Measurements from ENCODE around the gene FGL2.
"Not testable (repeated sequence)": the region's sequence is repeated elsewhere in the genome, so short reads cannot be mapped to it uniquely, and the experiment has no call there.

FGL2 gene

DNA sequence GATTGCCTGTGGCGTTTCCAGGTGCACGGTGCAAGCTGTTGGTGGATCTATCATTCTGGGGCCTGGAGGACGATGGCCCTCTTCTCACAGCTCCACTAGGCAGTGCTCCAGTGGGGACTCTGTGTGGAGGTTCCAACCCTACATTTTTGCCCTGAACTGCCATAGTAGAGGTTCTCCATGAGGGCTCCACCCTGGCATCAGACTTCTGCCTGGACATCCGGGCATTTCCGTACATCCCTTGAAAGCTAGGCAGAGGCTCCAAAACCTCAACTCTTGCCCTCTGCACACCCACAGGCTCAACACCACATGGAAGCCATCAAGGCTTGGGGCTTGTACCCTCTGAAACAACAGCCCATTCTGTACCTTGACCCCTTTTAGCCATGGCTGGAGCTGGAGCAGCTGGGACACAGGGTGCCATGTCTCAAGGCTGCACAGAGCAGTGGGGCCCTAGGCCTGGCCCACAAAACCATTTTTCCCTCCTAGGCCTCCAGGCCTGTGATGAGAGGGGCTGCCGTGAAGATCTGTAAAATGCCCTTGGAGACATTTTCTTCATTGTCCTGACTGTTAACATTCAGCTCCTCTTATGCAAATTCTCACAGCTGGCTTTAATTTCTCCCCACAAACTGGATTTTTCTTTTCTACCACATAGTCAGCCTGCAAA is 10.0 kb upstream of the FGL2 start:
- DNase-seq, result no peak

- peak; percentile 25 for DNase-seq
Observed at GRCh38 chr7:77208416-77208815, 8.8 kb upstream of the FGL2 start.

DNA sequence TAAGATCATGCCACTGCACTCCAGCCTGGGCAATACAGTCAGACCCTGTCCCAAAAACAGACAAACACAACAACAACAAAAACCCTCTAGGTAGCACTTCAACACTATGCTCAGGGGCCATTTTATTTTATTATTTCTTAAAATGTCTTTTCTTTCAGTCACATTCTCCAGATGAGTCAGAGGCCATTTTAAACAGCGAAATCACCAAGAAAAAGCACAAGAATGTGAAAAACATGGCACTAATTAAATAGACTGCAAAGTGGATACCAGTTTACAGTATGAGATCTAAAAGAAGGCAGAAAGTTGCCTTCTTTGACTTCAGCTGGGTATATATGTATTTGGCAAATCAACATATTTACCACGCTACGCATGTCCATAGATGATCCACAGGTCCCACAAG is 6.1 kb upstream of the FGL2 start:
- DNase-seq, result no peak

DNA sequence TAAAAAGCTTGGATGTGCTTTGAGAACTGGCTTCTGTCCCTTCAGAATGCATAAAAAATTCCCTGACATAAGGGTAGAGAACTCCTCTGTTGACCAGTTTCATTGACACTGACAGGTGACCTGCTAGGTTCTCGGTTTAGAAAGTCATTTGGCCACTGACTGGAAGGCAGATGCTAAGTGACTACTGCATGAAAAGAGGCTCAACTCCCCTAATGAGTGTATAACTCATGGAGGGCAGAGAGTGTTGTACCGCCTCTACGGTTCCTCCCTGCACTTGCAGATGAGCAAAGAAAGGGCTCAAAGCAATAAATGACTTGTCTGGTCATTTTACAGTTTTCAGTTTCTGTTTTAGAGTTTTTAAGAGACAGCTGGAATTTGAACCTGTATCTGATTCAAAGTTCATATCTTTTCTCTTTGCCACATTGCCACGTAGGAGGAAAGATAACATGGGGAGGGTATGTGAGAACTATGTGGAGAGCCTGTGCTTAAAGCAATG is 2.9 kb upstream of the FGL2 start:
- DNase-seq, result no peak

DNA sequence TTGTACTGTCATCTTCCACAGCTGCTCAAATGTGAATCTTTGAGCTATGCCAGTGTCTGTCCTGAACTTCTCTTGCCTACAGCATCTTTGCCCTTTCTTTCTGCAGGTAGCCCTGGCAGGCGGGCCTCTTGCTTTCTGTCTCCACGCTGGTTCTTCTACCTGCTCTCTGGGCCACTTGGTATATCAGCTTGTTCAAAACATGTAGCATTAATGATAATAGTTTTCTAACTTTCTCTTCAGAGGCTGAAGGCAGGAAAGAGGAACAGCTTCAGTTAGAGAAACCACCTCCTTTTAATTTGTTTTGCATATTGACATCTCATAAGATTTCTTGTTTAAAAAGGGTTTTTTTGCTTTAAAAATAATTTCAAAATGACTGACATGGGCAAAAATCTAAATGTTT is 923 bp upstream of the FGL2 start:
- DNase-seq, result peak; percentile 33

- no peak for DNase-seq
Observed at GRCh38 chr7:77197141-77197540, 2.5 kb downstream of the FGL2 start.

DNA sequence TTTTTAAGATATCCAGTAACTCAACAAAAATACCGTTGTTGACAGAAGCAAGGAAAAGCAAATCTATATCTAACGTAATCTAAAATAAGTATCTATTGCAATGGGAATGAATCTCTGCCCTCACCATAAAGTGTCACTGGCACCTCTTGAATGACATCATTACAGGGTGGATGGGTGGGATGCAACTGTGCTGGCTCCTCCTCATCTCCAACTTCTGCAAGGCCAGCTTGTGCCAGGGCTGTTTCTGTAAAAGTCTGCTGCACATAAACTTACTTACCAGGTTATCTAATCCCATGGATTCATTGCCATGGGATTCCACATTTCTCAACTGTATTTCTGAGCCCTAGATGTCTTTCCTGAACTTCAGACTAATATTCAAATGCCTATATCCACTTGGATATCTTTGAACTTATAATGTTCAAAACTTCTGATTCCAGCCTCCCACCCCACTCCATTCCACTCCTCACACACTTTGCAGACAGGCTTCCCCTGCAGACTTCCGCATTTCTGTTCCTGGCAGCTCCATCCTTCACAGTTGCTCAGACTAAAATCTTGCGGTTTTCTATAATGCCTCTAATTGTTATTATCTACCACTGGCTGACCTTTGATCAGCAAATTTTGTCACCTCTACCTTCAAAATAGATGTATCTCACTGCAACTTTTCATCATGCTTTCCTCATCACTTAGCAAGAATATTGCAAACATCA is 10.7 kb downstream of the FGL2 start:
- peak; percentile 63 for DNase-seq

DNA sequence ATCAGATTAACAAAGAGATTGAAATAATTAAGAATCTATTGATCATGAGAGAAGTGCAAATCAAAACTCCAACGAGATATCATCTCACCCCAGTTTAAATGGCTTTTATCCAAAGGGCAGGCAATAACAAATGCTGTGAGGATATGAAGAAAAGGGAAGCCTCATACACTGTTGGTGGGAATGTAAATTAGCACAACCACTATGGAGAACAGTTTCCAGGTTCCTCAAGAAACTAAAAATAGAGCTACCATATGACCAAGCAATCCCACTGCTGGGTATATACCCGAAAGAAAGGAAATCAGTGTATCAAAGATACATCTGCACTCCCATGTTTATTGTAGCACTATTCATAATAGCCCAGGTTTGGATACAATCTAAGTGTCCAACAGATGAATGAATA is 13.8 kb downstream of the FGL2 start:
- no peak for DNase-seq

DNA sequence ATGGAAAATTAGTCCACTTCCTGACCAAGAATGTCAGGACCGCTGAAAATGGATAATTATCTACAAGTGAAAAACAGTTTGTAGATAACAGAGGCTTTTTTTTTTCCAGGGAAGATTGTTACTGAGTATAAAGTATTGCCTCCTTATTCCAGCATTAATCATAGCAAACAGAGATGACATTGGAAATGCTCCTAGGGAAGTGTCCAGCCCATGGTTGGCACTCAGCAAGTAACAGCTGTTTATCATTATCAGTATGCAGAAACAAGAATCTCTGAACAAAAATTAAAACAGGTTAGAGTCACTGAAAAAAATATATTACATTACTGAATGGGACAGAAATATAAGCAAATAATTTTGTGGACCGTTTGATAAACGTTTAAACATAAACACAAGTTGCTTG is 14.6 kb downstream of the FGL2 start:
- DNase-seq, result no peak

DNA sequence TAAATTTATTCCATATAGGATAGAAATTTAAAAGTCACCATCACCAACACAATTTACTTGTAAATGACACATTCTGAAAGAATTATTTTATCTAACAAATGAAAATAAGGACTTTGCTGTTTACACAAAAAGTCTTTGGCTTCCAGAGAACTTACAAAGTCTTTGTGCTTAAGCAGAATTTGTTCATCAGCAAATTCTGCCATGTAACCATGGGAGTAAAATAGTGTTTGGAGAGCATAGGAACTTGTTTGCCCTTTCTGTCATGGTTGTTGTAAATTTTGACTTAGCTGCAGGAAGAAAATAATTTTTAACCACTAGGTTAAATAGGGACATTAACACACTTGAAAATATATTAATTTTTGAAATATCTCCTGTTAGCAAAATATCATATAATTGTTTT is 15.2 kb downstream of the FGL2 start:
- DNase-seq, result no peak

DNA sequence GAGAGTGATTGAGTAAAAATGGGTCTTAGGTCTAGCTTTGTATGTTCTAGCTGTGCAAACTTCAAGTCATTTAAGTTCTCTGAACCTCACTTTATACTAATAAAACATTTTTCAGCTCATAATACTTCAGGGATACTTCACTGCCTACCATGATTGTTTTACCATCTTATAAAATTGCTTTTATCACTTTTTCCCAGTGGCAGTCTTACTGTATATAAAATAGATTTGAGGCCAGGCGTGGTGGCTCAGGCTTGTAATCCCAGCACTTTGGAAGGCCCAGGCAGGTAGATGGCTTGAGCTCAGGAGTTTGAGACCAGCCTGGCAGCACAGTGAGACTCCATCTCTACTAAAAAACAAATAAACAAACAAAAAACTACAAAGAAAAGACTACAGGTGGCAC is 17.4 kb downstream of the FGL2 start:
- DNase-seq, result no peak

- no peak for DNase-seq
Observed at GRCh38 chr7:77181734-77182133, 17.9 kb downstream of the FGL2 start.

- no peak for DNase-seq
Observed at GRCh38 chr7:77181015-77181595, 18.5 kb downstream of the FGL2 start.

DNA sequence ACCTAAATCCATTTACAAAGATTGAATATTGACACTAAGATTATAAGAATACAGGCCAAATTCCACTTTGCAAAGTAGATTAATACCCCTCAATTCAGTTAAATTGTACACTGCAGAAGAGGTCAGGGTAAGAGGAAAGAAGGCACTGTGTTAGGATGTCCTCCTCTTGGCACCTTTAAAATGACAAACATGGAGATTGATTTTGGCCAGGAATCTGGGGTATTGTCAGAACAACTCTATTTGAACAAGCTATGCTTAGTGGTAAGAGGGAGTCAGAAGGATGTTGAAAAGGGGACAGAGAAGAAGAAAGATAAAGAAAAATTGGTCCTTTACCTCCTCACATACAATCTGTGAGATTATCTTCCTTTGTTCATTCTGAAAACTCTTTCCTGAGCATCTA is 21.6 kb downstream of the FGL2 start:
- DNase-seq, result not testable (repeated sequence)

- not testable (repeated sequence) for DNase-seq
Observed at GRCh38 chr7:77177321-77177904, 22.2 kb downstream of the FGL2 start.

DNA sequence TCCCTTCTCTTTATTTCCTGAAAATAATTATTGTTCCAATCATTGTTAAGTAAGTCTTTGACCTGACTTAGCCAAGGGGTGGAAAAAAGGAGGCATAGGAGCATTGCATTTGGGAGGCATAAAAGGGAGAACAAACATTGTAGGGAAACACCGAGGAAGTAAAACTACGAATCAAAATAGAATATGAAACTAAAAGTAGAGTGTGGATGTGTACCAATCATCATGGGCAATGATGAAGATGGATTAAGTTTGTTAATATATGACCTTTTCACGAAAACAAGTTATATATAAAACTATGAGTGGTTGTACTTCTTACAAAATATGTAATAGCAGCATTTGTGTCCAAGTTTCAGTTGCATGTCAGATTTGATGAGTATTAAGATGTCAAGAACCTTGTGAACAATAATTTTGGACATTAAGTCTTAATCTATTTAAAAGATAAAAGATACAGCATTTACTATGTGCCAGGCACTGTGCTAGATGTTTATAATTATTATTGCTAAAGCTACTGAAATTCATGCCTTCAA is 24.3 kb downstream of the FGL2 start:
- peak; percentile 58 for DNase-seq

GRCh38 chr7:77174418-77174817 is 25.2 kb downstream of the FGL2 start:
- not testable (repeated sequence) for DNase-seq

GRCh38 chr7:77172437-77173172 is 27.0 kb downstream of the FGL2 start:
- DNase-seq, result not testable (repeated sequence)

DNA sequence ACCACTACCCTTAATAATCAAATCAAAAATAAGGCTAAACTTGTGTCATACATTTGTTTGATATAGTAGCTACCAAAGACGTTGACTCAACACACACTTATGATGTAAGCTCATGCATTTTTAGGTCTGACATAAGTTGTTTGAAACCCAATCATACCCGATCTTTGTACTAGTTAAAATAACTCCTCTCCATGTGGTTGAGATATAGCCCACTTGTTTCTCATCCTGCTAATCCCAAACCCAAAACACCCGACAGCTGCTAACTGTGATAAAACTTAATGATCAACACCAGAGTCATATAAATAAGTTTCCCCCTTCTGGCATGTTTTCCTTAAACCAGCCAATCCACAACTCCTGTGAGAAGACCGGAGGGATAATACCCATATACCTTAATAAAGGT is 28.5 kb downstream of the FGL2 start:
- DNase-seq, result not testable (repeated sequence)

DNA sequence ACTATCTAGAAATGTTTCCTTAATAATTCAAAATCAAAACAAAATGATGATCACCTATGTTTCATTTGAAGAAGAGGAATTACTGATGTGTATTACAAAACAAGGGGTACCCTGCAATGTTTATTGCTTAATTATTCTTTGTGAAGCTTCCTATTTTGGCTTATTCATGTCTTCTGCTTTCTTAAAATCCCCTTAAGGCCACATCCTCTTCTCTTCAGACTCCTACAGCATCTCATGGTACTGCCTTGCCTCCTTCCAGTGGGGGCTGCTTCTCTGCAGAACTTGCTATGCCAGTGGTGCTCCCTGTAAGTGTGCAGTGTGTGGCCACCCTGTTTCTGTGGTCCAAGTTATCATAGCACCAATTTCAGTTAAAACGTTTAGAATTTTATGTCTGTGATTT is 42.2 kb downstream of the FGL2 start:
- peak; percentile 81 for DNase-seq

DNA sequence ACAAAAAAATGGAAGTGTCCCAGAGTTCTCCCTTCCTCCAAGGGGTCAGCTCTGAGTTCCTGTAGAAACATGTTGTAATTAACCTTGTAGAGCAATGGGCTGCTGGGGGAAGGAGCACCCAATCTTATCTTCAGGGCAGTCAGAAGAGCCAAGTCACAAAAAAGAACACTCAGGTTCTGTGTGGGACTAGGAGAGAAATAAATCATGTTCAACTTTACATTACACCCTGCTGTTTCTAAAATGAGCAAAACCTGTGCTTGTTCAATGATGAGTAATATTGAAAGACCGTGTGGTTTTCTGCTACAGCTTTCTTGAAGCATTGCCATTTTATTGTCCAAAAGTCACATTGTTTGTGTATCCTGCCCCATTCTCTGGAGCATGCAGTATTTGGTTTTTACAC is 42.6 kb downstream of the FGL2 start:
- not testable (repeated sequence) for DNase-seq

DNA sequence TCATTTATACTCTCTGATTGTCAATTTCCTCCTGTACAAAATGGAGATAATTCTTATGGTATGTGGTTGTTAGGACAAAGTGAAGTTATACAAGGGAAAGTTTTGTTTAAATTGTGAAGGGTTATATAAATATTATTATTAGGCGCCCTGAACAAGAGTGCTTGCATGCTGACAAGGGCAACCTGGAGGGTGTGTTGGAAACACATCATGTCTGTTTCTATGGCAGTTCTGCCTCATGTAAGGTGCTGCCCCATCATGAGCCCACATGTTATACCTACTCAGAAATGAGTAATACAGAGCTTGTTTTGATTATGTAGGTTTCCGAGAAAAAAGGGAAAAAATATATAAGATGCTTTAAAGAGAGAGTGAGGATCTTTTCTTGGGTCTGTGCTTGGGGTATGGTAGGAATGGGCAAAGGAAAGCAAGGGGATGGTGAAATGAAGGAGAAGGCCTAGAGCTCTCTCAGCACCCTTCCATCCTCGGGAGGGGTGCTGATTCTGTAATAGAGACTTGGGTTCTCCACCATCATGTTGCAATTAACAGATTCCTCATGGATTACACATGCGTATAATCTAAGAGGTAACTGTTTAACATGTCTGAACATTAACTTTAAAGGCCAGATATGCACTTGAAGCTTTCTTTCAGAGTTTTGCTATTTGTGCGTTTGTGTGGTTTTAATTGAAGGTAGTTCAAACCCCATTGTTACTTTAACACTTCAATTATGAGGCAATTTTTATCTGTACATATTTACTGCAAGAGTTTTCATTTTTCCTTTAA is 43.8 kb downstream of the FGL2 start:
- DNase-seq, result not testable (repeated sequence)

Data from suppressor macrophage treated with lipopolysaccharide for 4 hours (primary cell).